ENCODE results near the gene EDRF1. TPM values are rescaled to one million over a fixed set of nuclear protein-coding genes. Genes with fewer than 3 reads are reported as not detected.

The EDRF1 gene
- total RNA-seq, 1 experiment from 2014 or later = 24.1 TPM

DNA sequence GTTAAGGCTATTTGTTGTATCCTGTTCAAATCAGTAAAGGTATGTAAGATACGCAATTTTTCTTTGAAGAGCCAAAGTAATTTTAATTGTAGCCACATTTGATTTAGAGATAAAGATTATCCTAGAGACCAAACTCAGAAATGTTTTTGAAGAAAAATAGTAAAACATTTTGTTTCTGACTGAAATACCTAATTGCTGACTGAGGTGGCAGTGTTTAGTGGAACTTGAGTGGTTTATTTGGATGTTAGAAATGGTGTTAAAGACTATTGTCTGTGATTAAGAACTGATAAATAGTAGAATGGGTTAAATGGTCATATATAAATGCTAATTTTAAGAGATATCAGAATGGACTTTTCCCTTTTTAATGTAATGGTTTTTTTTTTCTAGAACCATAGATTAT is 15.3 kb downstream of the EDRF1 start:
- DNase-seq (ENCODE audit: unreplicated experiment) = no peak
- no TSS peak for BruUV-seq (replicated peaks)
- Mint-ChIP-seq H3K4me3 (ENCODE audit: unreplicated experiment) (no peak overlapping the region), H3K27me3 (ENCODE audit: insufficient read depth, unreplicated experiment) (no peaks in the 10 kb centered on the region), H3K9me3 (ENCODE audit: unreplicated experiment) (no peaks in the 10 kb centered on the region), H3K27ac (ENCODE audit: low read depth, unreplicated experiment) (no peak overlapping the region), H3K4me1 (ENCODE audit: insufficient read depth, unreplicated experiment) (no peaks in the 10 kb centered on the region), H3K36me3 (ENCODE audit: insufficient read depth, unreplicated experiment) (peaks cover 97% of the 10 kb centered on the region)
- ChIA-PET POLR2A (no interaction called here), CTCF (no interaction called here)
- TF ChIP-seq, protein P1, sequence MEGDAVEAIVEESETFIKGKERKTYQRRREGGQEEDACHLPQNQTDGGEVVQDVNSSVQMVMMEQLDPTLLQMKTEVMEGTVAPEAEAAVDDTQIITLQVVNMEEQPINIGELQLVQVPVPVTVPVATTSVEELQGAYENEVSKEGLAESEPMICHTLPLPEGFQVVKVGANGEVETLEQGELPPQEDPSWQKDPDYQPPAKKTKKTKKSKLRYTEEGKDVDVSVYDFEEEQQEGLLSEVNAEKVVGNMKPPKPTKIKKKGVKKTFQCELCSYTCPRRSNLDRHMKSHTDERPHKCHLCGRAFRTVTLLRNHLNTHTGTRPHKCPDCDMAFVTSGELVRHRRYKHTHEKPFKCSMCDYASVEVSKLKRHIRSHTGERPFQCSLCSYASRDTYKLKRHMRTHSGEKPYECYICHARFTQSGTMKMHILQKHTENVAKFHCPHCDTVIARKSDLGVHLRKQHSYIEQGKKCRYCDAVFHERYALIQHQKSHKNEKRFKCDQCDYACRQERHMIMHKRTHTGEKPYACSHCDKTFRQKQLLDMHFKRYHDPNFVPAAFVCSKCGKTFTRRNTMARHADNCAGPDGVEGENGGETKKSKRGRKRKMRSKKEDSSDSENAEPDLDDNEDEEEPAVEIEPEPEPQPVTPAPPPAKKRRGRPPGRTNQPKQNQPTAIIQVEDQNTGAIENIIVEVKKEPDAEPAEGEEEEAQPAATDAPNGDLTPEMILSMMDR (IDR thresholded peaks at IDR 0.05; ENCODE audit: unreplicated experiment) = no peak
- intact Hi-C loops (cut with micrococcal nuclease) = no loop called here

DNA sequence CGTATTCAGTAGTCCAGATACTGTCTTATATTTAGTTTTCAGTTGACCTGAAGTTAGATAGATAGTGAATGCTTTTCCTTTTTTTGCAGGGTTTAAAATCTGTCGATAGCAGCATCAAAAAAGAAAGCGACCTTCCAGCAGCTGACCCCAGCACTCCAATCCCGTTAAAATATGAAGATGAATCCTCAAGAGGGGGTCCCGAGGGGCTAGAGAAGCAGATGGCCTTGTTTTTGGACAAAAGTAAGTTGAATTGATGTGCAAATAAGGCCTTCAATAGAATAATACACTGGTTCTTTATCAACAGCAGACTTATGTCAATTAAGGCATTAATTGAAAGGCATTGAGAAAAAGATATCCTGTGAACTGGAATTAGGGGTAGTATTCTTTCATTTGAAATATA is 18.7 kb downstream of the EDRF1 start:
- Mint-ChIP-seq H3K27me3 (ENCODE audit: insufficient read depth, unreplicated experiment) (no peaks in the 10 kb centered on the region), H3K4me3 (ENCODE audit: unreplicated experiment) (no peak overlapping the region), H3K36me3 (ENCODE audit: insufficient read depth, unreplicated experiment) (peaks cover 98% of the 10 kb centered on the region), H3K9me3 (ENCODE audit: unreplicated experiment) (no peaks in the 10 kb centered on the region), H3K4me1 (ENCODE audit: insufficient read depth, unreplicated experiment) (no peaks in the 10 kb centered on the region), H3K27ac (ENCODE audit: low read depth, unreplicated experiment) (no peak overlapping the region)
- intact Hi-C loops (cut with micrococcal nuclease) = no loop called here
- ChIA-PET POLR2A (interaction anchor here (0.7 to 3.3 kb wide), 2 partner anchors 10 to 954 kb away, joined by 3 to 10 read pairs; no protein-coding TSS in a partner anchor), CTCF (no interaction called here)
- TF ChIP-seq, protein P1 (IDR thresholded peaks at IDR 0.05; ENCODE audit: unreplicated experiment) = no peak
- no TSS peak for BruUV-seq (replicated peaks)
- no peak for DNase-seq (ENCODE audit: unreplicated experiment)

DNA sequence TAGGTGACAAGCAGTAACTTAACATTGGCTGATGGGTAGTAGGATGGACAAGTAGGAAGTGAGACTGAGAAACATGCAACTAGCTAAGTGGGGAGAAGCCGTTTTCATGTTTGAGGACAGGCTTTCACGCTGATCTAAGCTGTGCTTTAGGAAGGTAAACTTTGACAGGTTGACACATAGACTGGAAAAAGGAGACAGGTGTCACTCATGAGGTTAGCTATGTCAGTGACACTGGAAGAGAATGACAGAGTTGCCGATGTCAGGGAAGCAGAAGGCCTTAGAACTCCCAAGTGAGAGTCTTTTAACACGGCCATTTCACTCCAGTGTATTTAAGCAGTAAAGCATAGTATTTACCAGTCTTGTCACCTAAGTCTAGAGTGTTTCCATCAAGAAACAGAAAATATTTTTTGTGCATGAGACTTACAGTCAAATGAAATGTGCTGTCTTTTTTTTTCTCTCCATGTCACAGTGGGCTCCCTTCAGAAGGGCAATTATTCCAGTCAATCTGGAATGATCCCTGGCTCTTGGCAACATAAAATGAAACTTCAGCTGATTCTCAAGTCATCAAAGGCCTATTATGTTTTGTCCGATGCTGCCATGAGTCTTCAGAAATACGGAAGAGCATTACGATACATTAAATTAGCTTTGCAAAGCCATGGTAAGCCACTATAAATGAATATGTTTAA is 20.6 kb downstream of the EDRF1 start:
- Mint-ChIP-seq H3K9me3 (ENCODE audit: unreplicated experiment) (no peaks in the 10 kb centered on the region), H3K4me3 (ENCODE audit: unreplicated experiment) (no peak overlapping the region), H3K27me3 (ENCODE audit: insufficient read depth, unreplicated experiment) (no peaks in the 10 kb centered on the region), H3K36me3 (ENCODE audit: insufficient read depth, unreplicated experiment) (peaks cover 100% of the 10 kb centered on the region), H3K27ac (ENCODE audit: low read depth, unreplicated experiment) (no peak overlapping the region), H3K4me1 (ENCODE audit: insufficient read depth, unreplicated experiment) (no peaks in the 10 kb centered on the region)
- TF ChIP-seq, protein P1 (IDR thresholded peaks at IDR 0.05; ENCODE audit: unreplicated experiment) = no peak
- POLR2A ChIA-PET = interaction anchor here (0.9 to 3.3 kb wide), 3 partner anchors 8 to 17 kb away, joined by 3 to 10 read pairs (median 3); no protein-coding TSS in a partner anchor
- no TSS peak for BruUV-seq (replicated peaks)
- intact Hi-C loops (cut with micrococcal nuclease) = no loop called here
- CTCF ChIA-PET = interaction anchor here (1.1 kb wide), 1 partner anchor 128 kb away, joined by 7 read pairs; no protein-coding TSS in a partner anchor
- DNase-seq (ENCODE audit: unreplicated experiment) = no peak

DNA sequence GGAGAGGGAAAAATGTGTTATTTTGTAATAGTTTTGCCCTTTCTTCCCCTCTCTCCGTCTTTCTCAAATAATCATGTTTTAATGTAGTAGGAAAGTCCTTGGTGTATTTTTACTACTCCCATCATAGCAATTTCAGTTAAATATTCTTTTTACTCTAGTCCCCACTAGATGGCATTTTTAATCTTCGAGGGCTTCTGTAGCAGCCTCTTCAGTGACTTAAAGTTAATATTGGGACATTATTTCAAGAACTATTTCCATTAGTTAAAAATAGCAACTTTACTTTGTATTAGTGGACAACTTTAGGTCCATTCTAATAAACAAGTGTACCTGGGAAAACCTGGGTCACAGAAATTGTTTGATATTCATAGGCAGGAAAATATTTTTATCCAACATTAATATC is 23.0 kb downstream of the EDRF1 start:
- Mint-ChIP-seq H3K36me3 (ENCODE audit: insufficient read depth, unreplicated experiment) (peaks cover 98% of the 10 kb centered on the region), H3K4me1 (ENCODE audit: insufficient read depth, unreplicated experiment) (no peaks in the 10 kb centered on the region), H3K4me3 (ENCODE audit: unreplicated experiment) (no peak overlapping the region), H3K27me3 (ENCODE audit: insufficient read depth, unreplicated experiment) (no peaks in the 10 kb centered on the region), H3K9me3 (ENCODE audit: unreplicated experiment) (no peaks in the 10 kb centered on the region), H3K27ac (ENCODE audit: low read depth, unreplicated experiment) (no peak overlapping the region)
- ChIA-PET CTCF (interaction anchor here (1.2 kb wide), 1 partner anchor 10 kb away, joined by 3 read pairs; no protein-coding TSS in a partner anchor), POLR2A (no interaction called here)
- TF ChIP-seq, protein P1 (IDR thresholded peaks at IDR 0.05; ENCODE audit: unreplicated experiment) = no peak
- intact Hi-C loops (cut with micrococcal nuclease) = no loop called here
- no TSS peak for BruUV-seq (replicated peaks)
- DNase-seq (ENCODE audit: unreplicated experiment) = no peak

Data from MCF 10A (cell line).